ENCODE data around the gene TSPY1.
"Not testable (repeated sequence)": the region's sequence is repeated elsewhere in the genome, so short reads cannot be mapped to it uniquely, and the experiment has no call there.

TSPY1 gene, protein sequence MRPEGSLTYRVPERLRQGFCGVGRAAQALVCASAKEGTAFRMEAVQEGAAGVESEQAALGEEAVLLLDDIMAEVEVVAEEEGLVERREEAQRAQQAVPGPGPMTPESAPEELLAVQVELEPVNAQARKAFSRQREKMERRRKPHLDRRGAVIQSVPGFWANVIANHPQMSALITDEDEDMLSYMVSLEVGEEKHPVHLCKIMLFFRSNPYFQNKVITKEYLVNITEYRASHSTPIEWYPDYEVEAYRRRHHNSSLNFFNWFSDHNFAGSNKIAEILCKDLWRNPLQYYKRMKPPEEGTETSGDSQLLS

DNA sequence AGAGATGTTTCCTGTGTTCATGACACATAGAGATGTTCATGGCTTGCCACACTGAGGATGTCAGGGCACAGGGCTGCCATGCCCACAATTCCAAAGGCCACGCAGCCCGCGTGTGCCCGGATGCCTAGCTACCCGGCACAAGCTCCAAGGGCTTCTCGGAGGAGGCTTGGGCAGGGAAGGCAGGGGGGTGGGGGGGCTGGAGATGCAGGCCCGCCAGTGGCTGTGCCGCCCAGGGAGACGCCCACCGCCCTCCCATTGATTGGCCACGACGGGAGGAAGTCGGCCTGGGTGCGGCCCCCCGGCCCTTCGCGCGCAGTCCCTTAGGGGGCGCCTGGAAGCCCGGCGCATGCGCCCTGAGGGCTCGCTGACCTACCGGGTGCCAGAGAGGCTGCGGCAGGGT, at the start of gene TSPY1:
Gene TSPY1 (plus strand): TSS at position 301 of the 400 bp plus-strand sequence. CDS start 46 bp downstream, at position 347.
- DNase-seq = not testable (repeated sequence)

DNA sequence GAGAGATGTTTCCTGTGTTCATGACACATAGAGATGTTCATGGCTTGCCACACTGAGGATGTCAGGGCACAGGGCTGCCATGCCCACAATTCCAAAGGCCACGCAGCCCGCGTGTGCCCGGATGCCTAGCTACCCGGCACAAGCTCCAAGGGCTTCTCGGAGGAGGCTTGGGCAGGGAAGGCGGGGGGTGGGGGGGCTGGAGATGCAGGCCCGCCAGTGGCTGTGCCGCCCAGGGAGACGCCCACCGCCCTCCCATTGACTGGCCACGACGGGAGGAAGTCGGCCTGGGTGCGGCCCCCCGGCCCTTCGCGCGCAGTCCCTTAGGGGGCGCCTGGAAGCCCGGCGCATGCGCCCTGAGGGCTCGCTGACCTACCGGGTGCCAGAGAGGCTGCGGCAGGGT, 20.2 kb downstream of the TSPY1 start, which contains the start of gene TSPY9:
Gene TSPY9 (plus strand): TSS at position 301 of the 400 bp plus-strand sequence. CDS start 46 bp downstream, at position 347.
- not testable (repeated sequence) for DNase-seq

DNA sequence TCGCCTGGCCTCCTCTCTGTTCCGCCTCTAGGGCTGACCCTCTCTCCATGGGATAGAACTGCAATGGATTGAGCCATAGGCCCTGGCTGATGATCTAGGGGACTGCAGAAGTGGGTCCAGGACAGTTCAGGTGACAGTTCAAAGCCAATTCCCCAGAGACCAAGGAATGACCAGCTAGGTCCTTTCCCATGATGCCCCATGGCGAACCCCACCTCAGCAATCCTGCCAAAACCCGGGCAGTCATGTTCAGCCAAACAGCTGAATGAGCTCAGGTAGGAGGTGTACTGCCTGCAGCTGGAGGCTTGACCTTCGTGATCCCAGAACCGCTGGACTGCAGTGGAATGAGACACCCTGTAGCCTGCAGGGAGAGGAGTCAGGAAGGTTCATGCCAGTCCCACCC, 37.6 kb downstream of the TSPY1 start:
- not testable (repeated sequence) for DNase-seq

DNA sequence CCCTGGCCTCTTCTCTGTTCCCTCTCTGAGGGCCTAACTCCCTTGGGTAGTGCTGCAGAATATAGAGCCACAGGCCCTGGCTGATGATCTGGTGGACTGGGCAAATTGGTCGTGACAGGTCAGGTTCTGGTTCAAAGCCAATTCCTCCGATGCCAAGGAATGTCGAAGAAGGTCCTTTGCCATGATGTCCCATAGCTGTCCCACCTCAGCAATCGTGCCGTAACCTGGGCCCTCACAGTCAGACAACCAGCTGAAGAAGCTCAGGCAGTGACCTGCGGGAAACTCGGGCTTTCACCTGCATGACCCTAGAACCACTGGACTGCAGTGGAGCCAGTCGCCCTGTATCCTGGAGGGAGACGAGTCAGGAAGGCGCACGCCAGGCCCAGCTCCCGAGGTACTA, 49.5 kb downstream of the TSPY1 start:
- DNase-seq = not testable (repeated sequence)
